ENCODE measurements around the gene PMPCB.

The PMPCB gene

DNA sequence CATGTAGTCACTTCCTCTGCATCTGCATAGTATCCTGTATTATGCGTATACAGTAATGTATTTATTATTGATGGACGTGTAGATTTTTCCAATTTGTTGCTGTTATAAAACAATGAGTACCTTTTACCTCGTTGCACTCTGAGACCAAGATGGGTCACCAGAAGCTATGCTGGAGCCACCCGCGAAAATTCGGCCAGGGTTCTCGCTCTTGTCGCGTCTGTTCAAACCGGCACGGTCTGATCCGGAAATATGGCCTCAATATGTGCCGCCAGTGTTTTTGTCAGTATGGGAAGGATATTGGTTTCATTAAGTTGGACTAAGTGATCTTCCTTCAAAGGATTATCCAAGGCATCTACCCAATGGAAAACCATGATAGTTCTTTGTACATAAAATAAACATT, 51.2 kb downstream of the PMPCB start:
- TF ChIP-seq, protein P1, sequence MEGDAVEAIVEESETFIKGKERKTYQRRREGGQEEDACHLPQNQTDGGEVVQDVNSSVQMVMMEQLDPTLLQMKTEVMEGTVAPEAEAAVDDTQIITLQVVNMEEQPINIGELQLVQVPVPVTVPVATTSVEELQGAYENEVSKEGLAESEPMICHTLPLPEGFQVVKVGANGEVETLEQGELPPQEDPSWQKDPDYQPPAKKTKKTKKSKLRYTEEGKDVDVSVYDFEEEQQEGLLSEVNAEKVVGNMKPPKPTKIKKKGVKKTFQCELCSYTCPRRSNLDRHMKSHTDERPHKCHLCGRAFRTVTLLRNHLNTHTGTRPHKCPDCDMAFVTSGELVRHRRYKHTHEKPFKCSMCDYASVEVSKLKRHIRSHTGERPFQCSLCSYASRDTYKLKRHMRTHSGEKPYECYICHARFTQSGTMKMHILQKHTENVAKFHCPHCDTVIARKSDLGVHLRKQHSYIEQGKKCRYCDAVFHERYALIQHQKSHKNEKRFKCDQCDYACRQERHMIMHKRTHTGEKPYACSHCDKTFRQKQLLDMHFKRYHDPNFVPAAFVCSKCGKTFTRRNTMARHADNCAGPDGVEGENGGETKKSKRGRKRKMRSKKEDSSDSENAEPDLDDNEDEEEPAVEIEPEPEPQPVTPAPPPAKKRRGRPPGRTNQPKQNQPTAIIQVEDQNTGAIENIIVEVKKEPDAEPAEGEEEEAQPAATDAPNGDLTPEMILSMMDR (IDR thresholded peaks at IDR 0.05; ENCODE audit: borderline replicate concordance, extremely low read depth, low read length, poor library complexity, severe bottlenecking) = no peak
- no peak for TF ChIP-seq EZH2 (IDR thresholded peaks at IDR 0.05; ENCODE audit: borderline replicate concordance, low read depth, low read length, severe bottlenecking)

GRCh38 chr7:103348959-103349358, 51.7 kb downstream of the PMPCB start:
- TF ChIP-seq, protein P1 (IDR thresholded peaks at IDR 0.05; ENCODE audit: borderline replicate concordance, extremely low read depth, low read length, poor library complexity, severe bottlenecking) = no peak
- TF ChIP-seq EZH2 (IDR thresholded peaks at IDR 0.05; ENCODE audit: borderline replicate concordance, low read depth, low read length, severe bottlenecking) = no peak
- peak overlapping the region; percentile 80 to 84; a peak in 3 of 4 replicates for H3K4me3 ChIP-seq (ENCODE audit: low read depth in 1 of 2, low read length in 2 of 2)
- no peak overlapping the region for H2AFZ ChIP-seq (ENCODE audit: low read depth, low read length)
- peak overlapping the region; percentile 67 for H3K9ac ChIP-seq (ENCODE audit: low read depth, low read length)
- H3K9me3 ChIP-seq (ENCODE audit: insufficient read depth, low read length, severe bottlenecking) = no peaks in the 10 kb centered on the region
- peaks cover 92% of the 10 kb centered on the region for H3K79me2 ChIP-seq (ENCODE audit: insufficient read depth, low read length)
- no peaks in the 10 kb centered on the region for H3K27me3 ChIP-seq (ENCODE audit: insufficient read depth, low read length, poor library complexity)
- DNase-seq = no peak
- H4K20me1 ChIP-seq (ENCODE audit: insufficient read depth, low read length) = peaks cover 48% of the 10 kb centered on the region; the same call in 1 of the 2 replicates
- peaks cover 68% of the 10 kb centered on the region for H3K4me1 ChIP-seq (ENCODE audit: insufficient read depth, low read length)
- H3K27ac ChIP-seq (ENCODE audit: low read length) = peak overlapping the region; percentile 53; the same call in 1 of the 2 replicates
- peaks cover 45% of the 10 kb centered on the region for H3K36me3 ChIP-seq (ENCODE audit: insufficient read depth, low read length)
- peak overlapping the region; percentile 89 for H3K4me2 ChIP-seq (ENCODE audit: insufficient read depth, low read length)
- no peak for ATAC-seq (ENCODE audit: insufficient read depth, low read depth)

More for the DNA sequence above, 51.2 kb downstream of the PMPCB start:
- no peaks in the 10 kb centered on the region for H3K9me3 ChIP-seq (ENCODE audit: insufficient read depth, low read length, severe bottlenecking)
- H3K27ac ChIP-seq (ENCODE audit: low read length) = peak overlapping the region; percentile 53
- no peak for DNase-seq
- peaks cover 71% of the 10 kb centered on the region for H3K4me1 ChIP-seq (ENCODE audit: insufficient read depth, low read length)
- H3K4me3 ChIP-seq (ENCODE audit: low read depth in 1 of 2, low read length in 2 of 2) = peak overlapping the region; percentile 80 to 84
- peaks cover 48% of the 10 kb centered on the region; the same call in 1 of the 2 replicates for H4K20me1 ChIP-seq (ENCODE audit: insufficient read depth, low read length)
- no peak for ATAC-seq (ENCODE audit: insufficient read depth, low read depth)
- H3K9ac ChIP-seq (ENCODE audit: low read depth, low read length) = peak overlapping the region; percentile 67
- H3K4me2 ChIP-seq (ENCODE audit: insufficient read depth, low read length) = peak overlapping the region; percentile 89
- peaks cover 40% of the 10 kb centered on the region for H3K36me3 ChIP-seq (ENCODE audit: insufficient read depth, low read length)
- H3K79me2 ChIP-seq (ENCODE audit: insufficient read depth, low read length) = peaks cover 92% of the 10 kb centered on the region
- no peaks in the 10 kb centered on the region for H3K27me3 ChIP-seq (ENCODE audit: insufficient read depth, low read length, poor library complexity)
- no peak overlapping the region for H2AFZ ChIP-seq (ENCODE audit: low read depth, low read length)

DNA sequence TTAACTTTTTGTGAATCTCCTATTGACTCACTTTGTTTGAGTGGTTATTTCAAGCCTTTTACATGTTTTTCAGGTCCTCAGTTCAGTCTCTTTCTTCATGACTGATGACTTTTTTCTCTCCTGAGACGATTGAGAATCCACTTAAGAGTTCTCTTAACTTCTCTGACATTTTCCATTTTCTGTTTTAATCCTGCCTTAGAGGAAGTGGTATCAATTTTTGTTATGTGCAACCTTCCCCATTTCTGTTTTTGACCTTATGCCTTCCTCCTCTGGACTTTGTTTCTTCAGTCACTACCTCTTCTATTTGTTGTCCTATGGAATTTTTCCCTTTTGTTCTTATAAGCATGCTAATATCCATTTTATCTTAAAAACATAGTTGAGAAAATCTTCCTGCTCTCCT, 52.6 kb downstream of the PMPCB start:
- Histone ChIP-seq H3K36me3 (ENCODE audit: insufficient read depth, low read length) (peaks cover 53% of the 10 kb centered on the region), H3K4me3 (ENCODE audit: low read depth in 1 of 2, low read length in 2 of 2) (peak overlapping the region in 1 of 2 experiments; percentile 80; a peak in 2 of 4 replicates), H3K4me2 (ENCODE audit: insufficient read depth, low read length) (peak overlapping the region; percentile 89), H2AFZ (ENCODE audit: low read depth, low read length) (no peak overlapping the region), H3K4me1 (ENCODE audit: insufficient read depth, low read length) (peaks cover 67% of the 10 kb centered on the region), H3K9ac (ENCODE audit: low read depth, low read length) (peak overlapping the region; percentile 67), H3K27me3 (ENCODE audit: insufficient read depth, low read length, poor library complexity) (no peaks in the 10 kb centered on the region), H4K20me1 (ENCODE audit: insufficient read depth, low read length) (peaks cover 48% of the 10 kb centered on the region; the same call in 1 of the 2 replicates), H3K79me2 (ENCODE audit: insufficient read depth, low read length) (peaks cover 92% of the 10 kb centered on the region), H3K27ac (ENCODE audit: low read length) (peak overlapping the region; percentile 34; the same call in 1 of the 2 replicates), H3K9me3 (ENCODE audit: insufficient read depth, low read length, severe bottlenecking) (no peaks in the 10 kb centered on the region)
- TF ChIP-seq, protein P1 (IDR thresholded peaks at IDR 0.05; ENCODE audit: borderline replicate concordance, extremely low read depth, low read length, poor library complexity, severe bottlenecking) = no peak
- TF ChIP-seq EZH2 (IDR thresholded peaks at IDR 0.05; ENCODE audit: borderline replicate concordance, low read depth, low read length, severe bottlenecking) = no peak
- DNase-seq = no peak
- no peak for ATAC-seq (ENCODE audit: insufficient read depth, low read depth)

All from DND-41 (cell line).